Amniotic epithelial cell (primary cell): ENCODE data around the gene GJD4.

Experiments
- DNase-seq: peaks from one replicate; pipeline ENCODE4 v3.0.0-alpha.2; 2010; ENCODE audit warnings: low read depth

GJD4 gene

GRCh38 chr10:35579116-35579515 is 26.0 kb upstream of the GJD4 start:
- DNase-seq: no peak

GRCh38 chr10:35579726-35580422 is 25.3 kb upstream of the GJD4 start:
- no peak for DNase-seq

DNA sequence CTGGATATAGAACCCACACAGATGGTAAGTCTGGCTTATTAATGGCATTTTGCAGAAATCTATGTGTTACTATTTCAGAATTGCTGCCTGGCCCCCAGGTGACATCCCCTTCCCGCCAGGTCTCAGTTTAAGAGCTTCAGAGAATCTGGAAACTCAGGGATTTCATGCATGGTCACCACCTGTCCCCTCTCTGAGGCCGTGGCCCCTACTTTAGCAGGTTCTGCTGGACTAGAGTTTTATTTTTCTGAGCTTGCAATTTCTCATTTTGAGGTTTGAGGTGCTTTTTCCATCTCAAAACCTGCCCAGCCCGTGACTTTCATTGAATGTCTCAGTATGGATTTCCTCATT is 24.7 kb upstream of the GJD4 start:
- no peak for DNase-seq

GRCh38 chr10:35581655-35582054 is 23.5 kb upstream of the GJD4 start:
- DNase-seq: no peak

DNA sequence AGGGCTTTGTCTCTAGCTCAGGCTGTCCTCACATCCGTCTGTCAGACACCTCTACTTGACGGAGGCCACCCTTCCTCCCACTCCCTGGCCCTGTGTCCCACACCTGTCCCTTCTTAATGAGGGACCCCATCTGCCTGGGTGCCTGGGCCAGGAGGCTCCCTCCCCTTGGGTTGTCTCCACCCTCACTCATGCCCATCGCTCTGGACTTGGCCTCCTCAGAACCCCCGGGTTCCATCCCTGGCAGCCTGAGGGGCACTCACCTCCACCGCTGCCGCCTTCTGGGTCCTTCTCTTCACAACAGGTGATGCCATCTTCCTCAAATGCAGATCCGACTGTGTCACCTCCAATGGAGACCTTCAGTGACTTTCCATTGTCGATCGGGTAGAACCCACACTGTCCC is 20.2 kb upstream of the GJD4 start:
- DNase-seq: no peak

GRCh38 chr10:35585356-35585755 is 19.8 kb upstream of the GJD4 start:
- no peak for DNase-seq

DNA sequence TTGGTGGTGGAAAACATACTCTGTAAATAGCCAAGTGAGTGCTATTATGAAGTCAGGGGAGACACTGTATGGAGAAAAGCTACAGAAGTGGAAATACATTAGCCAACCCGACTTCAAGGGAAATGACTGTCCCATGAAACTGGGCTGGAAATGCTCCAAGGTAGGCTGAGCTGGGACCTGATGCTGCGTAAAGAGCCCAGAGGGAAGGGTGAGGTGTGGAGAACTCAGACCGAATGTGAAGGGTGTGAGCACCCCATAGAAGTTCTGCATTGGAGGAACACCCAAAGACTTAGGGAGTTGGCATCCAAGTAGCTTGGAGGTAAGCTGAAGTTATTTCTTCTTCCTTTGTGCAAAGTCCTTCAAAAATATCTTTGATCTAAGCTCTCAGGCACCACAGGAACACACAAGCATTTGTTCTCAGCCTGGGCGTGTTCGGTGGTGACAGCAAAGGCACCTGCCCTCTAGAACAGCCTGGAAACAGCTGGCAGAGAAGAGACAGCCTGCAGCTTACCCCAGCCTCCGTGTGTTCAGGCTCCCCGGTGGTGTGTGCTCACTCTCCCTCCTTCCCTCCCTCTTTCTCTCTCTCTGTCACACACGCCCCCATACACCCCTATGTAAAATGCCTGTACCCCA is 19.1 kb upstream of the GJD4 start:
- DNase-seq: no peak

DNA sequence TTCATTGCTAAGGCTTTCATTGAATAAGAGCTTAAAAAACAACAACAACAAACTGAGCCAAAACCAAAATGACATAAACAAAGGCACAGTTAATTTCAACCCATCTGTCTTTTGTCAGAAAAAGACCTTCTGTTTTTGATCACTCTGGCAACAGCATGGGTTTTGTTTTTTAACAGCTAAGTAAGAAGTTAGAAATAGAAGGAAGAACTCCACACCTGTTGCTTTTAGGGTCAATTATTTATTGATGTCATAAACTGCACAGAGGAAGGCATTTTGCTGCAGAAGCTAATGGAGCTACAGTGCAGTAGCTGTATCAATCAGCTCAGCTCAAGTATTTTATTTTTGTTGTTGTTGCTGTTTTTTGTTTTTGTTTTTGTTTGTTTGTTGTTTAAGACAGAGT is 16.3 kb upstream of the GJD4 start:
- no peak for DNase-seq

GRCh38 chr10:35592441-35592840 is 12.7 kb upstream of the GJD4 start:
- no peak for DNase-seq

- DNase-seq: no peak
Observed at GRCh38 chr10:35594115-35595079, 10.7 kb upstream of the GJD4 start.

- no peak for DNase-seq
Observed at GRCh38 chr10:35595106-35595505, 10.0 kb upstream of the GJD4 start.

DNA sequence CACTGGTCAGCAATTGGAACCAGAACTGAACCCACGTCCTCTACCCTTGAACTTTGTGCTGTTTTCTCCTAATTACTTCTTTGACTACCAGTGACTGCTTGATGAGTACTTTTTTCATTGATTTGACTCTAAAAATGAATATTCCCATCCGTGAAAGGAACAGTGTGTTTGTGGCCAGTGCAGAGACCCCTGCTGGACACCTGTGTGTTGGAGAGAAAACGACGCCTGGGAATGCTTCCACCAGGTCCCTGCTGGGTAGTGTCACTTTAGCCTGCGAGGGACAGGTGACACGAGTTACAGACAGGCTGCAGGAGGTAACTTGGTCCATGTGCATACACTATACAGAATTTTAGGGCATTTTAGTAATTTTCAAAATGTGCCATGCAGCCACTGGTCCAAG is 6.8 kb upstream of the GJD4 start:
- no peak for DNase-seq

GRCh38 chr10:35600193-35600592 is 4.9 kb upstream of the GJD4 start:
- no peak for DNase-seq

- no peak for DNase-seq
Observed at GRCh38 chr10:35606430-35606829, 1.3 kb downstream of the GJD4 start.

DNA sequence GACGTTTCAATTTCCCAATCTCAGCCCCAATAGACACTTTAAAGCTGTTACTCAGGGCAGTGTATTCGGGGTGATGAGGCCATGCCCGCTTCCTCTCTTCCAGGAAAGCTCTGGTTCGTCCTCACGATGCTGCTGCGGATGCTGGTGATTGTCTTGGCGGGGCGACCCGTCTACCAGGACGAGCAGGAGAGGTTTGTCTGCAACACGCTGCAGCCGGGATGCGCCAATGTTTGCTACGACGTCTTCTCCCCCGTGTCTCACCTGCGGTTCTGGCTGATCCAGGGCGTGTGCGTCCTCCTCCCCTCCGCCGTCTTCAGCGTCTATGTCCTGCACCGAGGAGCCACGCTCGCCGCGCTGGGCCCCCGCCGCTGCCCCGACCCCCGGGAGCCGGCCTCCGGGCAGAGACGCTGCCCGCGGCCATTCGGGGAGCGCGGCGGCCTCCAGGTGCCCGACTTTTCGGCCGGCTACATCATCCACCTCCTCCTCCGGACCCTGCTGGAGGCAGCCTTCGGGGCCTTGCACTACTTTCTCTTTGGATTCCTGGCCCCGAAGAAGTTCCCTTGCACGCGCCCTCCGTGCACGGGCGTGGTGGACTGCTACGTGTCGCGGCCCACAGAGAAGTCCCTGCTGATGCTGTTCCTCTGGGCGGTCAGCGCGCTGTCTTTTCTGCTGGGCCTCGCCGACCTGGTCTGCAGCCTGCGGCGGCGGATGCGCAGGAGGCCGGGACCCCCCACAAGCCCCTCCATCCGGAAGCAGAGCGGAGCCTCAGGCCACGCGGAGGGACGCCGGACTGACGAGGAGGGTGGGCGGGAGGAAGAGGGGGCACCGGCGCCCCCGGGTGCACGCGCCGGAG is 2.6 kb downstream of the GJD4 start:
- DNase-seq: no peak

DNA sequence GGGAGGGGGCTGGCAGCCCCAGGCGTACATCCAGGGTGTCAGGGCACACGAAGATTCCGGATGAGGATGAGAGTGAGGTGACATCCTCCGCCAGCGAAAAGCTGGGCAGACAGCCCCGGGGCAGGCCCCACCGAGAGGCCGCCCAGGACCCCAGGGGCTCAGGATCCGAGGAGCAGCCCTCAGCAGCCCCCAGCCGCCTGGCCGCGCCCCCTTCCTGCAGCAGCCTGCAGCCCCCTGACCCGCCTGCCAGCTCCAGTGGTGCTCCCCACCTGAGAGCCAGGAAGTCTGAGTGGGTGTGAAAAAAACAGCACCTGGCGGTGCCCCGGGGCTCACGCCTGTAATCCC is 3.2 kb downstream of the GJD4 start:
- no peak for DNase-seq

GRCh38 chr10:35611750-35612149 is 6.6 kb downstream of the GJD4 start:
- DNase-seq: no peak

GRCh38 chr10:35612385-35613106 is 7.4 kb downstream of the GJD4 start:
- DNase-seq: no peak

GRCh38 chr10:35613107-35613440 is 7.9 kb downstream of the GJD4 start:
- no peak for DNase-seq

DNA sequence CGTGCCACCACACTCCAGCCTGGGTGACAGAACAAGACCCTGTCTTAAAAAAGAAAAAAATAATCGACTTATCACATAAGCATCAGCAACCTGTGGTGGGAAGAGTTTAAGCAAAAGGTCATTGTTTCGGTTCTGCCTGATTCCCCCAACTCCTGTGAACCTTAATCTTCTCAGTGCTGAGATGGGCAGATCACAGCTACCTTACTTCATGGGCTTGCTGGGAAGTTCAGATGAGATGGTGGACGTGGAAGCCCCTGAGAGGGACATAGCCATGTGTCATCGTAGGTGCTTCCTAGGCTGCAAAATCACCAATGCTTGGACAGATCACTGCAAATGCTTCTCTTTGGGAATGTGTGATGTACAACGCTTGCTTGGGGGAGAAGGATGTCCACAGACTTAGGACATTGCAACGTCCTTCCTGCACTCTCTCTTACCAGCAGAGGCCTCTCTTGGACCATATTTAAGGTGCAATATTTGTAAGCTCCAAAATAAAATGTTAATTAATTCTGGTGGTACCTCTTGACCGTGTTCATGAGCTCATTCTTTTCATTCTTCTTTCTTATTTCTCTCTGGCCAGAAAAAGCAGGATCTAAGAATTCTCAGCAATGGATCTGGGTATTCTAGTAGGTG is 8.6 kb downstream of the GJD4 start:
- peak; percentile 42 for DNase-seq

DNA sequence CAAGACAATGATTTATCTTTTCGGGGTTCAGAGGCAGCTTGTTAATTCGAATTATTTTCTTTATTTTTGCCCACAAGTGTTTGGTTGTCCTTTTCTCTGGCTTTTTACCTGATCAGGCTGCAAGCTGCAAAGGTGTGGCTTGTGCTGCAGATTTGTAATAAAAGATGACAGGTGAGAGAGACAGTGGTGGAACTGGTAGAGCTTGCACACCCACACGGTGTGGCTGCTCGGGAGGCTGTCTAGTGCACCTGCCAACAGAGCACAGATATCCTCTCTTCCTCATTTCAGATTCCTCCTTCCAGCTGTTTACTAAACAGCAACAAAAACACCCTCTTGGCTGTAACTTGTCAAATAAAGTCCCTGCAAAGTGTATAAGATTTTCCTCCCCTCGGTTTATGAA is 9.2 kb downstream of the GJD4 start:
- no peak for DNase-seq
